Peyer's patch (tissue), 4 donors: ENCODE data around the gene PPP1CC.

Source experiments
- POLR2A ChIP-seq, 2 donors: fragments of 450-650 bp; IDR thresholded peaks; one replicate each; pipeline ENCODE4 v1.5.1; 2017; ENCODE audit warnings: antibody characterized with exemption in 2 of 2, mild to moderate bottlenecking in 2 of 2, moderate library complexity in 2 of 2
- TF ChIP-seq, protein P1 (sequence below), 6 experiments: fragments of 450-650 bp in 4 of 6; fragments of 200-600 bp in 2 of 6; sonication (generic) in 1 of 6; IDR thresholded peaks; one replicate each; pipeline ENCODE4 v1.5.1; 2017 to 2019; ENCODE audit warnings: antibody characterized with exemption in 6 of 6, mild to moderate bottlenecking in 3 of 6, moderate library complexity in 1 of 6

DNA sequence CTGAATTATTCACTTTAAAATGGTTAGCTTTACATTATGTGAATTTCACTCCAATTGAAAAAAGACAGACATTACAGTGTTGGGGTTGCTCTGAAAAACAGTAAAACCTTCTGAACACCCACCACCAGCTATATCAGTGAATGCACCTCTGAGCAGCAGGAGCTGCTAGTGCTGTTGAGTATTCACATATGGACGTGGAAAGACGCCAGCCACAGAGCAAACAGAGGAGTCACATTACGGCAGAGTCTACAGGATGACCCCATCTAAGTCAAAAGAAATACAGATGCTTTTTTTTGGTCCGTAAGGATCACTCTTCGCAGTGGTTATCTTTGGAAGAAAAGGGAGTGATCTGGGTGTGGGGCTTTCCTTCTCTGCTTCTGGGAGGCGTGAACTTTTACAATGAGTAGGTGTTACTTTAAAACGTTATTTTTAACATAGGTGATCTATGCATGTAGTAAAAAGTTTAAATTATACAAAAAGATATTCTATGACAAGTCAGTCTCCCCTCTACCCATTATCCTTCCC, 58.3 kb downstream of the PPP1CC start:
- no peak for TF ChIP-seq POLR2A (IDR thresholded peaks at IDR 0.05)
- TF ChIP-seq, protein P1, sequence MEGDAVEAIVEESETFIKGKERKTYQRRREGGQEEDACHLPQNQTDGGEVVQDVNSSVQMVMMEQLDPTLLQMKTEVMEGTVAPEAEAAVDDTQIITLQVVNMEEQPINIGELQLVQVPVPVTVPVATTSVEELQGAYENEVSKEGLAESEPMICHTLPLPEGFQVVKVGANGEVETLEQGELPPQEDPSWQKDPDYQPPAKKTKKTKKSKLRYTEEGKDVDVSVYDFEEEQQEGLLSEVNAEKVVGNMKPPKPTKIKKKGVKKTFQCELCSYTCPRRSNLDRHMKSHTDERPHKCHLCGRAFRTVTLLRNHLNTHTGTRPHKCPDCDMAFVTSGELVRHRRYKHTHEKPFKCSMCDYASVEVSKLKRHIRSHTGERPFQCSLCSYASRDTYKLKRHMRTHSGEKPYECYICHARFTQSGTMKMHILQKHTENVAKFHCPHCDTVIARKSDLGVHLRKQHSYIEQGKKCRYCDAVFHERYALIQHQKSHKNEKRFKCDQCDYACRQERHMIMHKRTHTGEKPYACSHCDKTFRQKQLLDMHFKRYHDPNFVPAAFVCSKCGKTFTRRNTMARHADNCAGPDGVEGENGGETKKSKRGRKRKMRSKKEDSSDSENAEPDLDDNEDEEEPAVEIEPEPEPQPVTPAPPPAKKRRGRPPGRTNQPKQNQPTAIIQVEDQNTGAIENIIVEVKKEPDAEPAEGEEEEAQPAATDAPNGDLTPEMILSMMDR (IDR thresholded peaks at IDR 0.05) = no peak
